Raji (cell line): Measurements from ENCODE around the gene TMEM209.

ENCODE experiments used
- POLR2A ChIP-seq: IDR thresholded peaks from 2 replicates; pipeline ENCODE4 v1.6.1; 2011; ENCODE audit warnings: low read depth, low read length, control low read depth; ENCODE audit not compliant: insufficient read depth

The TMEM209 gene

DNA sequence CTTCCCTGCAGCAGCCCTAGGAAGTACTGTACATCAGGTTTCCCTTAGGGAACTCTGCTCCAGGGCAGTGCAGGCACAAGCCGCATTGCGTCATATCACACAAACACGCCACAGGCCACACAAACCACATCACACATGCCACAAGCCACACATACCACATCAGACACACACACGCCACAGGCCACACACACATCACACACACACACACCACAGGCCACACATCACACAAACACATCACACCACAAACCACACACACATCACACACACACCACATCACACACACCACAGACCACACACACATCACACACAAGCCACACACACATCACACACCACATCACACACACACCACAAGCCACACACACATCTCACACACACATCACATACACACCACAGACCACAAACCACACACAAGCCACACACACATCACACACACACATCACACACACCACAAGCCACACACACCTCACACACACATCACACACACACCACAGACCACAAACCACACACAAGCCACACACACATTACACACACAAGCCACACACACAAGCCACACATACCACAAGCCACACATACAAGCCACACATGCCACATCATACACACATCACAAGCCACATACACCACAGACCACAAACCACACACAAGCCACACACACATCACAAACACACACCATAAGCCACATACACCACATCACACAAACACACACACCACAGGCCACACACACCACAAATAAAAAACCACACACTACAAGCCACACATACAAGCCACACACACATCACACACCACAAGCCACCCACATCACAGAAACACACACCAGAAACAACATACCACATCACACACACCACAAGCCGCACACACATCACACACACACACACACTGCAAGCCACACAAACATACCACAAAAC, 53.4 kb downstream of the TMEM209 start:
- no peak for TF ChIP-seq POLR2A

DNA sequence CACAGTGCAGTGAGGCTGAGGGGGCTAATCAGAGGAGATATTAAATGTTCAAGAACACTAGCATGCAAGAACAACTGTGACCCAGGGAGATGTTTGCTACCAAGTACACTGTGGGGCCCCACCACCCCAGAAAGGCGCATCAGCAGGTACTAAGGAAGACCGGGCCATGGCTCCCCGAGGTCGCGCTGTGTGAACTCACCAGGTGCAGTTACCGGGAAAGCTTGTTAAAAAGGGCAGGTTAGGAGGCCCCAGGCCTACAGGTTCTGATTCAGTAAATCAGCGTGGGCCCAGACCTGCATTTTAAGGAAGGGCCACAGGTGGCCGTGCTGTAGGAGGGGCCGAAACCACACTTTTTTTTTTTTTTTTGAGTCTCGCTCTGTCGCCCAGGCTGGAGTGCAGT, 54.6 kb downstream of the TMEM209 start:
- no peak for TF ChIP-seq POLR2A

DNA sequence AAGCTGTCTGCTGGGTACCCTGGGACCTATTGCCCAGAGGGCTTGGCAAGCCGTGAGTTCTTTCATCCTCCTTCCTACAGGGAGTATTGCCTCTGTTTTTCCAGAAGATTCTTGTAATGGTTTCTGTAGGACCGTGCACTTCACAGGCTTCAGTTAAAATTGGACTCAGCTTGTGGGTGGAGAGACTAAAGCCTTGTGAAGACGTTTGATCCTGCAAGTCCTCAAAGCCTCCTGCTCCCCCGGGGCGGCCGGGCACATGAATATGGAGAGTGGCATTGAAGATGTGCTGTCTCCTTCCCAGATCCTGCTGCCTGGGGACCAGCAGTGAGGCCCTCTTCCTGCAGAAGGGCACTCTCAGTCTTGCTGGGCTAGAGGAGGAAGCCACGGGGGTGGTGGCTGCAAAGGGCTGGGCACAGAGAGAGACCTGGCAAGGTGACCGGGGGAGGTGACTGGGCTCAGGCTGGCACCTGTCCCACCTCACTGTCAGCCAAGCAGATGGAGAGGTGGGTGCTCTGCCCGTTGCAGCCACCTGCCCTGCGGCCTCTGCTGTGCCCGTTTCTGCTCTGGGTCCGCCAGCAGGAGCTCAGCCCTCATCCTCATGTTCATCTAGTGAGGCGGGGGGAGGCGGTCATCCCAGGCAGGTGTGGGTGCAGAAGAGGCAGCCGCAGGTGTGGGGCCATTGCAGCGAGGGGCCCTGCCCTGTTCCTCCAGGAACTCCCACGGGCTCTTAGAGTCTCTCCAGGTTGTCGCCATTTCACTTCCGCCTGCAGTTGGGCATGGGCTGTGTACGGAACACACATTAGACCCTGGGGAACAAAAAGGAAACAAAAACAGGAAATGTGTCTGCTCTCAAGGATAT, 55.7 kb downstream of the TMEM209 start:
- no peak for TF ChIP-seq POLR2A

GRCh38 chr7:130148561-130148960, 56.6 kb downstream of the TMEM209 start:
- TF ChIP-seq POLR2A: no peak

DNA sequence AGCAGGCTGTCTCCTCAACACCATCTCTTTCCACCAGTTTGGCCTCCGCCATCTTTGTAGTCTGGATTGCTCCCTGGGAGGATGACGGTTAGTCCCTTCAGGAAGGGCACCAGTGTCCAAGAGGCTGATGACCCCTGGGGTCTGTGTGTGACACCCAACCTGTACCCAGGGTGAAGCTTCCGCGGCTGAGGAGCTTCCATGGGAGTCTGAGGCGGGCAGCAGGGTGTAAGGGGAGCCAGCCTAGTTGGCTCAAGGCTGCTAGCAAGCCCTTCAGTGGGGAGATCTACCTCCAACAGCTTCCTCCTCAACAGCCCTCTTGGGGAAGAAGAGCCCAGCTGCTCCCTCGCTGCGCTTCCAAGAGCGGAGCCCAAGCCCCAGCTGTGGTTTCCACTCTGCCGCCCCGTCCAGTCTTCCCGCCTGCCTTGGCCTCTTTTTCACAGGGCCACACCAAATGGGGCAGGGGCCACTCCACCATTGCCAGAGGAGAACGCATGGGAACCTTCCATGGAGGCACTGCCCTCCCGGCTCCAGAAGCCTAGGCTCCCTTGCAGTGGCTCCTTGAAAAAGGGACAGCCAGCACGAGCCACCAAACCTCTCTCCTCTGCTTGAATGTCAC, 57.4 kb downstream of the TMEM209 start:
- TF ChIP-seq POLR2A: no peak

DNA sequence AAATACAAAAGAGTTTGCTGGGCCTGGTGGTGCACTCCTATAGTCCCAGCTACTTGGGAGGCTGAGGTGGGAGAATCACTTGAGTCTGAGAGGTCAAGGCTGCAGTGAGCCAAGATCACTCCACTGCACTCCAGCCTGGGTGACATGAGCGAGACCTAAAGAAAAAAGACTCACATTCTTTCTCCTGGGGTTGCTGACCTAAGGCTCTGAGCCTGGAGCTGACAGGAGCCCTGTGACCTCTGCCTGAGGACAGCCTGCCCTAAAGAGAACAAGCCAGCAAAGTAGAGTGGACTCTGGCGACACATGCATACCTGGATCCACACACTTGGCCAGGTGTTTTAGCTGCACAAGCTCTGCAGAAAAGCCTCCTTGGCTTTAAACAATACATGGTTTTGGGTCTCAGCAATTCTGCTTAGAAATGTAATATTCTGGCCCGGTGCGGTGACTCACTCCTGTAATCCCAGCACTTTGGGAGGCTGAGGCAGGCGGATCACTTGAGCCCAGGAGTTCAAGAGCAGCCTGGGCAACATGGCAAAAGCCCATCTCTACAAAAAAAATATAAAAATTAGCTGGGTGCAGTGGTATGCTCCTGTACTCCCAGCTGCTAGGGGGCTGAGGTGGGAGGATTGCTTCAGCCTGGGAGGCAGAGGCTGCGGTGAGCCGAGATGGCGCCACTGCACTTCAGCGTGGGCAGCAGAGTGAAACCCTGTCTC, 58.4 kb downstream of the TMEM209 start:
- TF ChIP-seq POLR2A: no peak

- TF ChIP-seq POLR2A: no peak
Measured at GRCh38 chr7:130145424-130146100, 59.6 kb downstream of the TMEM209 start.

- no peak for TF ChIP-seq POLR2A
Measured at GRCh38 chr7:130144312-130145171, 60.7 kb downstream of the TMEM209 start.

GRCh38 chr7:130143986-130144311, 61.3 kb downstream of the TMEM209 start:
- TF ChIP-seq POLR2A: no peak

- TF ChIP-seq POLR2A: no peak
Measured at GRCh38 chr7:130143334-130143732, 61.9 kb downstream of the TMEM209 start.

GRCh38 chr7:130142654-130143333, 62.4 kb downstream of the TMEM209 start:
- no peak for TF ChIP-seq POLR2A

DNA sequence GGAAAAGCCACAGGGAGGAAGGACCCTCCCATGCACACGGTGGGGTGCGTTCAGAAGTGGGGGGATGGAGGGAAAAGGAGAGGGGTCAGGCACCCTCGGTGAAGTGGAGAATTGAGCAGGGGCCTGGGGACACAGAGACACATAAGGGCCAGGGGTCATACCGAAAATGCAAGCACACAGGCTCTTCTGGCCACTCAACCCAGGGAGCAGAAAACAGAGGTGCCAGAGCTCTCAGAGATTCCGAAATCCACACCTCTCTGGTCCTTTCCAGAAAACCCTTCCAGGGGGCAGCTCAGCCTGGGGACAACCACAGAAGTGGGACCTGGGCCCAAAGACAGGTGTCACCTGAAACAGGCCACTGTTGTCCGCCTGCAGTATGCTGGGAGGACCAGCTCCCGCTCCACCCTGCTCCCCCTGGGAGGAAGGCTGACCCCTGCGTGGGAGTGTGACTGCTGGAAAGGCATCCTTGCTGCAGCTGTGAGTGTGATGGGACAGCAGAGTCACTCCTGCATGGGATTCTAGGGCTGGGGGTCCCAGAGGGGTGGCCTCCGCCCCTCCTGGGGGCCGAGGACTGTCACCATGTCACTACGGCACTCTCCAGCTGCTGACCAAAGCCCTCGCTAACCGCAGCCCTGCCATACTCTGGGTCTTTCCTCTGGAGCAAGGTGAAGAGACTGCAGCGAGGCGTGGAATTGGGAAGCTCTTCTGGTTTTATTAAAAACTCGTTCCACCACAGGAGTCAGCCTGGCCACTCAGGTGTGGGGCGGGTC, 63.1 kb downstream of the TMEM209 start:
- no peak for TF ChIP-seq POLR2A
